ENCODE results near the gene F12.

Gene F12

GRCh38 chr5:177382423-177383029 lies 26.8 kb downstream of the F12 start (continued):
- TF ChIP-seq, protein P1, sequence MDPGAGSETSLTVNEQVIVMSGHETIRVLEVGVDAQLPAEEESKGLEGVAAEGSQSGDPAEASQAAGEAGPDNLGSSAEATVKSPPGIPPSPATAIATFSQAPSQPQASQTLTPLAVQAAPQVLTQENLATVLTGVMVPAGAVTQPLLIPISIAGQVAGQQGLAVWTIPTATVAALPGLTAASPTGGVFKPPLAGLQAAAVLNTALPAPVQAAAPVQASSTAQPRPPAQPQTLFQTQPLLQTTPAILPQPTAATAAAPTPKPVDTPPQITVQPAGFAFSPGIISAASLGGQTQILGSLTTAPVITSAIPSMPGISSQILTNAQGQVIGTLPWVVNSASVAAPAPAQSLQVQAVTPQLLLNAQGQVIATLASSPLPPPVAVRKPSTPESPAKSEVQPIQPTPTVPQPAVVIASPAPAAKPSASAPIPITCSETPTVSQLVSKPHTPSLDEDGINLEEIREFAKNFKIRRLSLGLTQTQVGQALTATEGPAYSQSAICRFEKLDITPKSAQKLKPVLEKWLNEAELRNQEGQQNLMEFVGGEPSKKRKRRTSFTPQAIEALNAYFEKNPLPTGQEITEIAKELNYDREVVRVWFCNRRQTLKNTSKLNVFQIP (CRISPR knock-in tag; IDR thresholded peaks at IDR 0.05; ENCODE audit: borderline replicate concordance, low read depth): no peak
- TF ChIP-seq ZC3H10 (CRISPR knock-in tag; IDR thresholded peaks at IDR 0.05): no peak
- TF ChIP-seq ZNF70 (CRISPR knock-in tag; IDR thresholded peaks at IDR 0.05): no peak
- no peak for TF ChIP-seq ISL1 (CRISPR knock-in tag; IDR thresholded peaks at IDR 0.05)
- no peak for TF ChIP-seq TCF4 (CRISPR knock-in tag; IDR thresholded peaks at IDR 0.05; ENCODE audit: borderline replicate concordance)
- no peak for TF ChIP-seq PPARA (CRISPR knock-in tag; IDR thresholded peaks at IDR 0.05; ENCODE audit: borderline replicate concordance)

GRCh38 chr5:177380805-177381126 lies 28.6 kb downstream of the F12 start:
- ATAC-seq: no peak
- TF ChIP-seq ISL1 (CRISPR knock-in tag; IDR thresholded peaks at IDR 0.05): no peak
- TF ChIP-seq, protein P2, sequence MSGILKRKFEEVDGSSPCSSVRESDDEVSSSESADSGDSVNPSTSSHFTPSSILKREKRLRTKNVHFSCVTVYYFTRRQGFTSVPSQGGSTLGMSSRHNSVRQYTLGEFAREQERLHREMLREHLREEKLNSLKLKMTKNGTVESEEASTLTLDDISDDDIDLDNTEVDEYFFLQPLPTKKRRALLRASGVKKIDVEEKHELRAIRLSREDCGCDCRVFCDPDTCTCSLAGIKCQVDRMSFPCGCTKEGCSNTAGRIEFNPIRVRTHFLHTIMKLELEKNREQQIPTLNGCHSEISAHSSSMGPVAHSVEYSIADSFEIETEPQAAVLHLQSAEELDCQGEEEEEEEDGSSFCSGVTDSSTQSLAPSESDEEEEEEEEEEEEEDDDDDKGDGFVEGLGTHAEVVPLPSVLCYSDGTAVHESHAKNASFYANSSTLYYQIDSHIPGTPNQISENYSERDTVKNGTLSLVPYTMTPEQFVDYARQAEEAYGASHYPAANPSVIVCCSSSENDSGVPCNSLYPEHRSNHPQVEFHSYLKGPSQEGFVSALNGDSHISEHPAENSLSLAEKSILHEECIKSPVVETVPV (CRISPR knock-in tag; IDR thresholded peaks at IDR 0.05): no peak
- TF ChIP-seq ZFP3 (CRISPR knock-in tag; IDR thresholded peaks at IDR 0.05): no peak
- TF ChIP-seq, protein P3, sequence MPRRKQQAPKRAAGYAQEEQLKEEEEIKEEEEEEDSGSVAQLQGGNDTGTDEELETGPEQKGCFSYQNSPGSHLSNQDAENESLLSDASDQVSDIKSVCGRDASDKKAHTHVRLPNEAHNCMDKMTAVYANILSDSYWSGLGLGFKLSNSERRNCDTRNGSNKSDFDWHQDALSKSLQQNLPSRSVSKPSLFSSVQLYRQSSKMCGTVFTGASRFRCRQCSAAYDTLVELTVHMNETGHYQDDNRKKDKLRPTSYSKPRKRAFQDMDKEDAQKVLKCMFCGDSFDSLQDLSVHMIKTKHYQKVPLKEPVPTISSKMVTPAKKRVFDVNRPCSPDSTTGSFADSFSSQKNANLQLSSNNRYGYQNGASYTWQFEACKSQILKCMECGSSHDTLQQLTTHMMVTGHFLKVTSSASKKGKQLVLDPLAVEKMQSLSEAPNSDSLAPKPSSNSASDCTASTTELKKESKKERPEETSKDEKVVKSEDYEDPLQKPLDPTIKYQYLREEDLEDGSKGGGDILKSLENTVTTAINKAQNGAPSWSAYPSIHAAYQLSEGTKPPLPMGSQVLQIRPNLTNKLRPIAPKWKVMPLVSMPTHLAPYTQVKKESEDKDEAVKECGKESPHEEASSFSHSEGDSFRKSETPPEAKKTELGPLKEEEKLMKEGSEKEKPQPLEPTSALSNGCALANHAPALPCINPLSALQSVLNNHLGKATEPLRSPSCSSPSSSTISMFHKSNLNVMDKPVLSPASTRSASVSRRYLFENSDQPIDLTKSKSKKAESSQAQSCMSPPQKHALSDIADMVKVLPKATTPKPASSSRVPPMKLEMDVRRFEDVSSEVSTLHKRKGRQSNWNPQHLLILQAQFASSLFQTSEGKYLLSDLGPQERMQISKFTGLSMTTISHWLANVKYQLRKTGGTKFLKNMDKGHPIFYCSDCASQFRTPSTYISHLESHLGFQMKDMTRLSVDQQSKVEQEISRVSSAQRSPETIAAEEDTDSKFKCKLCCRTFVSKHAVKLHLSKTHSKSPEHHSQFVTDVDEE (CRISPR knock-in tag; IDR thresholded peaks at IDR 0.05): no peak
- TF ChIP-seq ZFP30 (CRISPR knock-in tag; IDR thresholded peaks at IDR 0.05): no peak
- no peak for TF ChIP-seq TOX (CRISPR knock-in tag; IDR thresholded peaks at IDR 0.05; ENCODE audit: borderline replicate concordance)
- no peak for TF ChIP-seq ZNF565 (CRISPR knock-in tag; conservative IDR thresholded peaks at IDR 0.05; ENCODE audit: low read depth)
- no peak for TF ChIP-seq CSDC2 (CRISPR knock-in tag; IDR thresholded peaks at IDR 0.05)
- no peak for TF ChIP-seq ARNTL (CRISPR knock-in tag; IDR thresholded peaks at IDR 0.05; ENCODE audit: borderline replicate concordance, low read depth)
- no peak for TF ChIP-seq ZC3H10 (CRISPR knock-in tag; IDR thresholded peaks at IDR 0.05)
- no peak for TF ChIP-seq ESRRG (CRISPR knock-in tag; IDR thresholded peaks at IDR 0.05)
- TF ChIP-seq OSR1 (CRISPR knock-in tag; IDR thresholded peaks at IDR 0.05): no peak
- TF ChIP-seq ZNF70 (CRISPR knock-in tag; IDR thresholded peaks at IDR 0.05): no peak
- TF ChIP-seq, protein P1 (CRISPR knock-in tag; IDR thresholded peaks at IDR 0.05; ENCODE audit: borderline replicate concordance, low read depth): no peak
- TF ChIP-seq, protein P4, sequence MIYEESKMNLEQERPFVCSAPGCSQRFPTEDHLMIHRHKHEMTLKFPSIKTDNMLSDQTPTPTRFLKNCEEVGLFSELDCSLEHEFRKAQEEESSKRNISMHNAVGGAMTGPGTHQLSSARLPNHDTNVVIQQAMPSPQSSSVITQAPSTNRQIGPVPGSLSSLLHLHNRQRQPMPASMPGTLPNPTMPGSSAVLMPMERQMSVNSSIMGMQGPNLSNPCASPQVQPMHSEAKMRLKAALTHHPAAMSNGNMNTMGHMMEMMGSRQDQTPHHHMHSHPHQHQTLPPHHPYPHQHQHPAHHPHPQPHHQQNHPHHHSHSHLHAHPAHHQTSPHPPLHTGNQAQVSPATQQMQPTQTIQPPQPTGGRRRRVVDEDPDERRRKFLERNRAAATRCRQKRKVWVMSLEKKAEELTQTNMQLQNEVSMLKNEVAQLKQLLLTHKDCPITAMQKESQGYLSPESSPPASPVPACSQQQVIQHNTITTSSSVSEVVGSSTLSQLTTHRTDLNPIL (CRISPR knock-in tag; IDR thresholded peaks at IDR 0.05; ENCODE audit: low read depth): no peak
- TF ChIP-seq SNAI2 (CRISPR knock-in tag; IDR thresholded peaks at IDR 0.05): no peak
- no peak for TF ChIP-seq BACH2 (CRISPR knock-in tag; IDR thresholded peaks at IDR 0.05; ENCODE audit: borderline replicate concordance)

DNA sequence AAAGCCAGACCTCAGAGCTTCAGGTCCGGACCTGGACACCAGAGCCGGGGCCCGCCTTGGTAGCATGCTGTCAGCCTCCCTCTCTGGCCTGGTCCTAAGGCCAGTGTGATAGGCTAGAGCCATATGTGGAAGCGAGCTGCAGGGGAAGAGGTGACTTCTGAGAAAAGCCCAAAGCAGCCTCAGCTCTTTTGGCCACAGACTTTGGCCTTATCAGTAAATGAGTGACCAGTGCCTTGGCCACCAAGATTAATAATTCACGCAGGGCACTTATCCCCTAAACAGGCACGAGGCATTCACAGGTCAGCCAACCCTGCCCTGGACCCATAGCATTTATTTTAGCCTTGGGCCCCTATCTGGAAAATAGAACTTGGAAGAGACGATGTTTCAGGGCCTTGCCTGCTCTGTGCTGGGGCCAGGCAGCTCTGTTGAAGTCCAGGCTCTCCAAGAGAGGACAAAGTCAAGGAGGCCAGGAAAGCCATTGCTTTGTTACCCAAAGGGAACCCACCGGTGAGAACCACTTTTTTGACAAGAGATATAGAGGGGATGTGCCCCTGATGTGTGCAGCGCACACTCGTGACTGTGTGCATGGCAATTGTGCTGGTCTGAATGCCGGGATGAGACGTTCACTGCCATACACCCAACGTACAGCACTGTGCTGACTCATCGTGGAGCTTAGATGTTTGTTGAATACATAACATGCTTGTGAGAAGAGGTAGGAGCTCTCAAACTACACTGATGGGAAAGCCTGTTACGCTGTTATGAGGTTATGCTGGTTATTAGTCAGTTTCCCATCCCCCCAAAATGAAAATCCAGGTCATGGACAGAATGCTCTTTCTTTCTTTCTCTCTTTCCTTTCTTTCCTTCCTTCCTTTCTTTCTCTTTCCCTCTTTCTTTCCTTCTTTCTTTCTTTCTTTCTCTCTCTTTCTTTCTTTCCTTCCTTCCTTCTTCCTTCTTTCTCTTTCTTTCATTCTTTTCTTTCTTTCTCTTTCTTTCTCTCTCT lies 30.2 kb downstream of the F12 start:
- no peak for TF ChIP-seq BACH2 (CRISPR knock-in tag; IDR thresholded peaks at IDR 0.05; ENCODE audit: borderline replicate concordance)
- TF ChIP-seq ESRRG (CRISPR knock-in tag; IDR thresholded peaks at IDR 0.05): no peak
- no peak for TF ChIP-seq CSDC2 (CRISPR knock-in tag; IDR thresholded peaks at IDR 0.05)
- no peak for TF ChIP-seq ZFP3 (CRISPR knock-in tag; IDR thresholded peaks at IDR 0.05)
- TF ChIP-seq, protein P1 (CRISPR knock-in tag; IDR thresholded peaks at IDR 0.05; ENCODE audit: borderline replicate concordance, low read depth): no peak
- TF ChIP-seq ARNTL (CRISPR knock-in tag; IDR thresholded peaks at IDR 0.05; ENCODE audit: borderline replicate concordance, low read depth): no peak
- TF ChIP-seq ZNF8 (CRISPR knock-in tag; IDR thresholded peaks at IDR 0.05): no peak
- TF ChIP-seq, protein P3 (CRISPR knock-in tag; IDR thresholded peaks at IDR 0.05): no peak
- ATAC-seq: peak; percentile 90

All from SK-N-SH treated with all-trans-retinoic acid at 6 μM for 48 hours (cell line).